GM23248 (cell line): ENCODE data around the gene BCAP31. TPM values are rescaled to one million over a fixed set of nuclear protein-coding genes. Genes with fewer than 3 reads are reported as not detected.

Experiments used
- DNase-seq: peaks from one replicate; pipeline ENCODE4 v3.0.0-alpha.2; 2015
- H2AFZ ChIP-seq: fragments of 200-600 bp; sonication (generic); 2 replicates; pipeline ENCODE4 v1.6.1; 2016; ENCODE audit warnings: antibody characterized with exemption
- H3F3A ChIP-seq: fragments of 200-600 bp; sonication (generic); 2 replicates; pipeline ENCODE4 v1.6.1; 2016; ENCODE audit warnings: mild to moderate bottlenecking, antibody characterized with exemption, mixed run types; ENCODE audit not compliant: insufficient read depth
- H3K27ac ChIP-seq: fragments of 200-600 bp; sonication (generic); 2 replicates; pipeline ENCODE4 v1.5.1; 2016; ENCODE audit warnings: mild to moderate bottlenecking
- H3K27me3 ChIP-seq: fragments of 200-600 bp; sonication (generic); replicated peaks from 2 replicates; pipeline ENCODE4 v1.6.1; 2016; ENCODE audit warnings: mild to moderate bottlenecking; ENCODE audit not compliant: insufficient read depth
- H3K36me3 ChIP-seq: fragments of 200-600 bp; sonication (generic); 2 replicates; pipeline ENCODE4 v1.6.1; 2016; ENCODE audit warnings: low read depth, mild to moderate bottlenecking
- H3K4me1 ChIP-seq: fragments of 200-600 bp; sonication (generic); 2 replicates; pipeline ENCODE4 v1.6.1; 2016; ENCODE audit warnings: mild to moderate bottlenecking; ENCODE audit not compliant: insufficient read depth
- H3K4me2 ChIP-seq: fragments of 200-600 bp; sonication (generic); one replicate; pipeline ENCODE4 v1.6.1; 2016; ENCODE audit warnings: mild to moderate bottlenecking; ENCODE audit not compliant: unreplicated experiment
- H3K4me3 ChIP-seq: fragments of 200-600 bp; sonication (generic); 2 replicates; pipeline ENCODE4 v1.5.1; 2016; ENCODE audit warnings: mild to moderate bottlenecking
- H3K79me2 ChIP-seq: fragments of 200-600 bp; sonication (generic); 2 replicates; pipeline ENCODE4 v1.6.1; 2016; ENCODE audit warnings: mild to moderate bottlenecking; ENCODE audit not compliant: insufficient read depth
- H3K9ac ChIP-seq: fragments of 200-600 bp; sonication (generic); 2 replicates; pipeline ENCODE4 v1.6.1; 2016; ENCODE audit warnings: mild to moderate bottlenecking
- H3K9me2 ChIP-seq: fragments of 200-600 bp; sonication (generic); 2 replicates; pipeline ENCODE4 v1.6.1; 2016; ENCODE audit warnings: mixed run types, mild to moderate bottlenecking, moderate library complexity; ENCODE audit not compliant: insufficient read depth
- H3K9me3 ChIP-seq: fragments of 200-600 bp; sonication (generic); one replicate; pipeline ENCODE4 v1.6.1; 2017; ENCODE audit warnings: low read depth
- H4K20me1 ChIP-seq: fragments of 200-600 bp; sonication (generic); 2 replicates; pipeline ENCODE4 v1.6.0; 2016; ENCODE audit not compliant: insufficient read depth
- EZH2 ChIP-seq: fragments of 200-600 bp; sonication (generic); IDR thresholded peaks from 2 replicates; pipeline ENCODE4 v1.6.1; 2018; ENCODE audit warnings: antibody characterized with exemption, mild to moderate bottlenecking; ENCODE audit not compliant: insufficient read depth, poor library complexity, severe bottlenecking
- EZH2phosphoT487 ChIP-seq: fragments of 200-600 bp; sonication (generic); IDR thresholded peaks from 2 replicates; pipeline ENCODE4 v1.6.1; 2018; ENCODE audit warnings: antibody characterized with exemption, moderate library complexity, mild to moderate bottlenecking, low read depth; ENCODE audit not compliant: insufficient read depth
- WGBS, 2 experiments: methylation state at CpG; one replicate each; pipeline ENCODE4 v1.1.6; 2015 to 2017; ENCODE audit warnings: low lambda C conversion rate in 2 of 2, low coverage in 1 of 2; ENCODE audit errors: missing lambda C conversion rate in 2 of 2; 5-methylcytosine and 5-hydroxymethylcytosine counted together
- in situ Hi-C: fragments of 300-500 bp; cut with MboI; formaldehyde crosslinking; loops from 2 replicates; pipeline ENCODE4 v1.15.0; 2020
- polyA plus RNA-seq: library from polyadenylated mRNA; unstranded; fragments of >200 nt; fragmentation: Nextera tagmentation; extraction: Ambion mirVana; gene quantifications from 2 replicates; pipeline ENCODE4 v1.2.1, GENCODE V29; 2016
- total RNA-seq: library from RNA; depleted of rRNA; stranded (reverse); fragments of >200 nt; shearing (Covaris generic); gene quantifications from 2 replicates; pipeline ENCODE4 v1.2.3, GENCODE V29; 2014

Gene BCAP31
- total and polyA plus RNA-seq, 2 experiments from 2014 or later, result 180 to 317 TPM

GRCh38 chrX:153662266-153662665 lies 61.9 kb downstream of the BCAP31 start:
- peaks cover 10% of the 10 kb centered on the region; the same call in 1 of the 2 replicates for H3K27me3 ChIP-seq
- no peak overlapping the region for H3K4me2 ChIP-seq
- in situ Hi-C loops, result loop anchor here (25.0 kb wide), 1 partner anchor 700 kb away; no protein-coding TSS in a partner anchor
- H3F3A ChIP-seq, result no peaks in the 10 kb centered on the region
- H3K4me1 ChIP-seq, result no peaks in the 10 kb centered on the region
- WGBS, 2 experiments, result 3 to 11% methylated on average over 6 to 24 of the region's 31 CpGs
- no peaks in the 10 kb centered on the region for H3K79me2 ChIP-seq
- TF ChIP-seq EZH2phosphoT487, result no peak
- no peak for TF ChIP-seq EZH2
- H3K9me3 ChIP-seq, result no peaks in the 10 kb centered on the region
- no peaks in the 10 kb centered on the region for H4K20me1 ChIP-seq
- no peaks in the 10 kb centered on the region for H3K36me3 ChIP-seq
- DNase-seq, result peak; percentile 36
- no peaks in the 10 kb centered on the region for H3K9me2 ChIP-seq
- H3K4me3 ChIP-seq, result no peak overlapping the region
- no peak overlapping the region for H3K27ac ChIP-seq
- H3K9ac ChIP-seq, result no peak overlapping the region
- H2AFZ ChIP-seq, result peak overlapping the region; percentile 45; the same call in 1 of the 2 replicates

DNA sequence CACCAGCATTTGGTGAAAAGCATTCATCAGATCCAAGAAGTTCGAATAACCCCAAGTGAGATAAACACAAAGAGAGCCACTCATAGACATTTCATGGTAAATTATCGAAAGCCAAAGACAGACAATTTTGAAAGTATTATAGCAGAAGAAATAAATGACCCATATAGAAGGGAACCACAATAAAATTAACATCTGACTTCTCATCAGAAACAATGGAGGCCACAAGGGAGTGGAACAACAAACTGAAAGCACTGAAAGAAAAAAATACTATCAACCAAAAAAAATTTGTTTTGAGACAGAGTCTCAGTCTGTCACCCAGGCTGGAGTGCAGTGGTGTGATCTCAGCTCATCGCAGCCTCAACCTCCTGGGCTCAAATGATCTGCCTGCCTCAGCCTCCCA lies 64.9 kb downstream of the BCAP31 start:
- H3K4me1 ChIP-seq, result no peaks in the 10 kb centered on the region
- H3K9me2 ChIP-seq, result no peaks in the 10 kb centered on the region
- in situ Hi-C loops, result loop anchor here (25.0 kb wide), 1 partner anchor 697 kb away; no protein-coding TSS in a partner anchor
- H4K20me1 ChIP-seq, result no peaks in the 10 kb centered on the region
- 72 to 78% methylated on average over 3 of the region's 3 CpGs for WGBS, 2 experiments
- H3K27ac ChIP-seq, result no peak overlapping the region
- H2AFZ ChIP-seq, result no peak overlapping the region
- TF ChIP-seq EZH2phosphoT487 (no peak), EZH2 (no peak)
- H3K9me3 ChIP-seq, result no peaks in the 10 kb centered on the region
- H3K9ac ChIP-seq, result no peak overlapping the region
- H3K36me3 ChIP-seq, result no peaks in the 10 kb centered on the region
- no peak overlapping the region for H3K4me2 ChIP-seq
- H3K27me3 ChIP-seq, result peaks cover 10% of the 10 kb centered on the region; the same call in 1 of the 2 replicates
- H3K79me2 ChIP-seq, result no peaks in the 10 kb centered on the region
- no peak for DNase-seq
- H3F3A ChIP-seq, result no peaks in the 10 kb centered on the region
- H3K4me3 ChIP-seq, result no peak overlapping the region

GRCh38 chrX:153657161-153657560 lies 67.0 kb downstream of the BCAP31 start:
- Histone ChIP-seq H3K79me2 (no peaks in the 10 kb centered on the region), H2AFZ (no peak overlapping the region), H3K36me3 (no peaks in the 10 kb centered on the region), H3K9ac (no peak overlapping the region), H3K9me3 (no peaks in the 10 kb centered on the region), H3F3A (no peaks in the 10 kb centered on the region), H3K4me2 (no peak overlapping the region), H4K20me1 (no peaks in the 10 kb centered on the region), H3K4me1 (no peaks in the 10 kb centered on the region), H3K9me2 (no peaks in the 10 kb centered on the region), H3K4me3 (no peak overlapping the region), H3K27me3 (peaks cover 6% of the 10 kb centered on the region; the same call in 1 of the 2 replicates), H3K27ac (no peak overlapping the region)
- in situ Hi-C loops, result loop anchor here (25.0 kb wide), 1 partner anchor 695 kb away; no protein-coding TSS in a partner anchor
- DNase-seq, result no peak
- WGBS, 2 experiments, result 47 to 71% methylated on average over 2 to 9 of the region's 9 CpGs
- no peak for TF ChIP-seq EZH2
- TF ChIP-seq EZH2phosphoT487, result no peak

DNA sequence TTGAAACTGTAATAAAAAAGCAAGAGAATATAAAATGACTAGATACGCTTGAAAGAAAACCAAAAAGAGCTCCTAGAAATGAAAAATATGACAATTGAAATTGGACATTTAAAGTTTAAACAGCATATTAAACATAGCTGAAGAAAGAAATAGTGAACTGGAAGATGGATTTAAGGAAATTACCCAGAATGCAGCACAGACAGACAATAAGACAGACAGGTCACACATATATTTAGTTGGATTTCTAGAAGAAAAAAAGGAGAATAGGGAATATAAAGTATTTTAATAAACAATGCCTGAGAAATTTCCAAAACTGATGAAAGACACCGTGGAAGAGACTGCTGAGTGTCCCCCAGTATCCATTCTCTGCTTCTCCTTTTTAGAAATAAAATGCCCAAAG lies 70.6 kb downstream of the BCAP31 start:
- TF ChIP-seq EZH2phosphoT487 (no peak), EZH2 (no peak)
- Histone ChIP-seq H3K9me2 (no peaks in the 10 kb centered on the region), H3K9ac (no peak overlapping the region), H3K27me3 (no peaks in the 10 kb centered on the region), H3K36me3 (no peaks in the 10 kb centered on the region), H3K4me3 (no peak overlapping the region), H3K9me3 (no peaks in the 10 kb centered on the region), H4K20me1 (no peaks in the 10 kb centered on the region), H3K27ac (no peak overlapping the region), H3K4me1 (no peaks in the 10 kb centered on the region), H3K79me2 (no peaks in the 10 kb centered on the region), H3F3A (no peaks in the 10 kb centered on the region), H2AFZ (no peak overlapping the region), H3K4me2 (no peak overlapping the region)
- in situ Hi-C loops, result loop anchor here (25.0 kb wide), 1 partner anchor 691 kb away; no protein-coding TSS in a partner anchor
- no peak for DNase-seq
- 72 to 87% methylated on average over 2 of the region's 2 CpGs for WGBS, 2 experiments

GRCh38 chrX:153651540-153652079 lies 72.6 kb downstream of the BCAP31 start:
- Histone ChIP-seq H3F3A (no peaks in the 10 kb centered on the region), H3K27ac (no peak overlapping the region), H3K4me1 (no peaks in the 10 kb centered on the region), H3K4me3 (no peak overlapping the region), H2AFZ (no peak overlapping the region), H3K4me2 (no peak overlapping the region), H3K27me3 (0 out of 2 replicates have a peak, but pooled peaks cover 3% of the 10 kb centered on the region), H3K36me3 (no peaks in the 10 kb centered on the region), H3K9ac (no peak overlapping the region), H3K9me2 (no peaks in the 10 kb centered on the region), H4K20me1 (no peaks in the 10 kb centered on the region), H3K9me3 (no peaks in the 10 kb centered on the region), H3K79me2 (no peaks in the 10 kb centered on the region)
- DNase-seq, result peak; percentile 28
- in situ Hi-C loops, result loop anchor here (25.0 kb wide), 1 partner anchor 689 kb away; no protein-coding TSS in a partner anchor
- WGBS, 2 experiments, result 50 to 53% methylated on average over 8 of the region's 9 CpGs
- no peak for TF ChIP-seq EZH2
- TF ChIP-seq EZH2phosphoT487, result no peak
